ENCODE data around the gene GSK3A.

DNA sequence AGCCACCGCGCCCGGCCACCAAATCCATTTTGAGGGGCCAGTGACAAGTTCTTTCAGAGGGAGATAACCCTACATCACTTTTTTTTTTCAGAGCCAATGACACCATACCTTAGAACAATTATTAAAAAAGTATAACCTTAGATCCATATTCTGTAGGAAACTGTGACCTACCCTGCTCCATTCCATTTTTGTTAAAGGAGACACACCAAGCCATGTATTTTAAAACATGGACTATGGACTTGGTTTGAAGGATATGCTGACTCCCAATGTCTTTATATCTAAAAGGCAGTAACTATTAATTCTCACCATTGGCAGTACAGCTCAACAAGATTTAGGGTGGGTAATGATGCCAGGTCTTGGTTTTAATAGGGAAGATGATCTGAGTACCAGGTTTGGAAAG lies 1.1 kb downstream of the GSK3A start:
- TF ChIP-seq EZH2 (IDR thresholded peaks at IDR 0.05; ENCODE audit: insufficient read depth, low read length), result no peak
- TF ChIP-seq, protein P1, sequence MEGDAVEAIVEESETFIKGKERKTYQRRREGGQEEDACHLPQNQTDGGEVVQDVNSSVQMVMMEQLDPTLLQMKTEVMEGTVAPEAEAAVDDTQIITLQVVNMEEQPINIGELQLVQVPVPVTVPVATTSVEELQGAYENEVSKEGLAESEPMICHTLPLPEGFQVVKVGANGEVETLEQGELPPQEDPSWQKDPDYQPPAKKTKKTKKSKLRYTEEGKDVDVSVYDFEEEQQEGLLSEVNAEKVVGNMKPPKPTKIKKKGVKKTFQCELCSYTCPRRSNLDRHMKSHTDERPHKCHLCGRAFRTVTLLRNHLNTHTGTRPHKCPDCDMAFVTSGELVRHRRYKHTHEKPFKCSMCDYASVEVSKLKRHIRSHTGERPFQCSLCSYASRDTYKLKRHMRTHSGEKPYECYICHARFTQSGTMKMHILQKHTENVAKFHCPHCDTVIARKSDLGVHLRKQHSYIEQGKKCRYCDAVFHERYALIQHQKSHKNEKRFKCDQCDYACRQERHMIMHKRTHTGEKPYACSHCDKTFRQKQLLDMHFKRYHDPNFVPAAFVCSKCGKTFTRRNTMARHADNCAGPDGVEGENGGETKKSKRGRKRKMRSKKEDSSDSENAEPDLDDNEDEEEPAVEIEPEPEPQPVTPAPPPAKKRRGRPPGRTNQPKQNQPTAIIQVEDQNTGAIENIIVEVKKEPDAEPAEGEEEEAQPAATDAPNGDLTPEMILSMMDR (IDR thresholded peaks at IDR 0.05; ENCODE audit: insufficient read depth, low read depth, low read length), result no peak
